CD4-positive, alpha-beta memory T cell (primary cell): ENCODE data around the gene SLC5A10. TPM values are rescaled to one million over a fixed set of nuclear protein-coding genes. Genes with fewer than 3 reads are reported as not detected.
"Not testable (repeated sequence)": the region's sequence is repeated elsewhere in the genome, so short reads cannot be mapped to it uniquely, and the experiment has no call there.

Source experiments
- CTCF ChIA-PET: fragments of 350-600 bp; sonication (Branson Sonifier 250); formaldehyde crosslinking; loops from one replicate; lab custom pipeline; 2021; ENCODE audit warnings: inconsistent platforms; ENCODE audit not compliant: partially characterized antibody; lab: Charles Lee
- POLR2A ChIA-PET: fragments of 350-600 bp; sonication (Branson Sonifier 250); formaldehyde crosslinking; loops from one replicate; lab custom pipeline; 2021; ENCODE audit not compliant: partially characterized antibody; lab: Charles Lee
- DNase-seq, 5 donors: peaks; one replicate each; pipeline versions ENCODE4 v3.0.0 to v3.0.0-alpha.2; 2020 to 2022; ENCODE audit warnings: mixed read lengths in 1 of 5
- H3K27ac ChIP-seq: one replicate; pipeline ENCODE4 v1.7.0; 2013; ENCODE audit warnings: low read depth, low read length
- H3K27me3 ChIP-seq: 2 replicates; pipeline ENCODE4 v1.7.0; 2013; ENCODE audit warnings: mild to moderate bottlenecking, low read length, moderate library complexity; ENCODE audit not compliant: insufficient read depth
- H3K36me3 ChIP-seq: 2 replicates; pipeline ENCODE4 v1.7.0; 2013; ENCODE audit warnings: mild to moderate bottlenecking, low read length, moderate library complexity; ENCODE audit not compliant: insufficient read depth
- H3K4me1 ChIP-seq: 2 replicates; pipeline ENCODE4 v1.7.0; 2013; ENCODE audit warnings: mild to moderate bottlenecking, low read length, moderate library complexity; ENCODE audit not compliant: insufficient read depth
- H3K4me3 ChIP-seq, 2 donors: one replicate each; pipeline ENCODE4 v1.7.0; 2013; ENCODE audit warnings: low read length in 2 of 2, mild to moderate bottlenecking in 1 of 2
- H3K9me3 ChIP-seq, 2 donors: one replicate each; pipeline ENCODE4 v1.7.0; 2013; ENCODE audit warnings: low read length in 2 of 2, control low read depth in 1 of 2; ENCODE audit not compliant: control insufficient read depth in 1 of 2
- H3K27ac Mint-ChIP-seq, 7 donors: one replicate each; pipeline ENCODE4 v1.8.0; 2020 to 2021; ENCODE audit warnings: mixed read lengths in 7 of 7, mild to moderate bottlenecking in 6 of 7, inconsistent platforms in 3 of 7, moderate library complexity in 3 of 7
- H3K27me3 Mint-ChIP-seq, 2 donors: one replicate each; pipeline ENCODE4 v1.8.0; 2020 to 2021; ENCODE audit warnings: mixed read lengths in 2 of 2
- H3K36me3 Mint-ChIP-seq, 2 donors: one replicate each; pipeline ENCODE4 v1.8.0; 2020 to 2021; ENCODE audit warnings: mixed read lengths in 2 of 2, inconsistent platforms in 1 of 2, mild to moderate bottlenecking in 1 of 2
- H3K4me1 Mint-ChIP-seq, 4 donors: one replicate each; pipeline ENCODE4 v1.8.0; 2020 to 2021; ENCODE audit warnings: mixed read lengths in 4 of 4, mild to moderate bottlenecking in 1 of 4
- H3K4me3 Mint-ChIP-seq, 8 donors: one replicate each; pipeline ENCODE4 v1.8.0; 2020 to 2021; ENCODE audit warnings: mixed read lengths in 8 of 8, mild to moderate bottlenecking in 7 of 8, moderate library complexity in 6 of 8, inconsistent platforms in 3 of 8
- H3K9me3 Mint-ChIP-seq, 8 donors: one replicate each; pipeline ENCODE4 v1.8.0; 2020 to 2021; ENCODE audit warnings: mixed read lengths in 8 of 8, mild to moderate bottlenecking in 5 of 8, inconsistent platforms in 3 of 8, moderate library complexity in 1 of 8
- intact Hi-C: fragments of 100-400 bp; cut with micrococcal nuclease; formaldehyde crosslinking; loops from one replicate; pipeline ENCODE4 v1.15.1; 2023
- polyA plus RNA-seq, 2 donors: library from polyadenylated mRNA; unstranded; fragments of 300-500 nt; fragmentation: Illumina TruSeq; gene quantifications; one replicate each; pipeline ENCODE4 v1.2.3, GENCODE V29; 2021
- total RNA-seq, 2 experiments: library from RNA; stranded (reverse); gene quantifications; one replicate each; pipeline ENCODE4 v1.2.3, GENCODE V29; 2021

Gene SLC5A10
- total and polyA plus RNA-seq, 4 experiments from 2014 or later: 0.10 to 0.11 TPM; not detected in 2

- H3K4me1 Mint-ChIP-seq, intact Hi-C loops, H3K27me3 ChIP-seq, H3K27ac Mint-ChIP-seq, H3K27ac ChIP-seq, H3K4me3 ChIP-seq, H3K4me1 ChIP-seq, H3K36me3 ChIP-seq, H3K4me3 Mint-ChIP-seq, DNase-seq, H3K9me3 Mint-ChIP-seq, H3K9me3 ChIP-seq, H3K27me3 Mint-ChIP-seq, POLR2A ChIA-PET, CTCF ChIA-PET, H3K36me3 Mint-ChIP-seq: not testable (repeated sequence)
Observed at GRCh38 chr17:19040350-19040749, 88.4 kb downstream of the SLC5A10 start.

GRCh38 chr17:19041871-19042270 is 89.9 kb downstream of the SLC5A10 start:
- H3K9me3 Mint-ChIP-seq, H3K4me3 Mint-ChIP-seq, DNase-seq, H3K27ac Mint-ChIP-seq, H3K36me3 Mint-ChIP-seq, H3K4me3 ChIP-seq, H3K4me1 Mint-ChIP-seq, H3K36me3 ChIP-seq, H3K9me3 ChIP-seq, H3K4me1 ChIP-seq, CTCF ChIA-PET, H3K27me3 ChIP-seq, intact Hi-C loops, POLR2A ChIA-PET, H3K27ac ChIP-seq, H3K27me3 Mint-ChIP-seq: not testable (repeated sequence)

GRCh38 chr17:19042369-19042768 is 90.4 kb downstream of the SLC5A10 start:
- intact Hi-C loops, H3K4me3 ChIP-seq, POLR2A ChIA-PET, H3K4me3 Mint-ChIP-seq, H3K27ac ChIP-seq, CTCF ChIA-PET, H3K4me1 Mint-ChIP-seq, H3K27me3 ChIP-seq, H3K27ac Mint-ChIP-seq, H3K9me3 Mint-ChIP-seq, DNase-seq, H3K36me3 ChIP-seq, H3K27me3 Mint-ChIP-seq, H3K9me3 ChIP-seq, H3K36me3 Mint-ChIP-seq, H3K4me1 ChIP-seq: not testable (repeated sequence)

- CTCF ChIA-PET, DNase-seq: not testable (repeated sequence)
Observed at GRCh38 chr17:19043032-19043431, 91.1 kb downstream of the SLC5A10 start.

GRCh38 chr17:19044643-19045042 is 92.7 kb downstream of the SLC5A10 start:
- H3K4me1 ChIP-seq, DNase-seq, CTCF ChIA-PET, H3K4me1 Mint-ChIP-seq, H3K27ac ChIP-seq, H3K27me3 ChIP-seq, POLR2A ChIA-PET, H3K9me3 ChIP-seq, H3K9me3 Mint-ChIP-seq, H3K4me3 Mint-ChIP-seq, H3K36me3 ChIP-seq, H3K4me3 ChIP-seq, H3K36me3 Mint-ChIP-seq, intact Hi-C loops, H3K27me3 Mint-ChIP-seq, H3K27ac Mint-ChIP-seq: not testable (repeated sequence)

More at GRCh38 chr17:19043032-19043431, 91.1 kb downstream of the SLC5A10 start:
- H3K36me3 Mint-ChIP-seq, H3K27me3 ChIP-seq, intact Hi-C loops, H3K9me3 Mint-ChIP-seq, H3K9me3 ChIP-seq, H3K4me1 ChIP-seq, H3K27ac Mint-ChIP-seq, H3K4me3 ChIP-seq, H3K36me3 ChIP-seq, H3K27ac ChIP-seq, H3K4me1 Mint-ChIP-seq, POLR2A ChIA-PET, H3K27me3 Mint-ChIP-seq: not testable (repeated sequence)
- H3K4me3 Mint-ChIP-seq: peak overlapping the region in 1 of 8 donors; percentile 32

GRCh38 chr17:19046782-19047375 is 94.9 kb downstream of the SLC5A10 start, which contains the start of gene GRAP:
GRAP (minus strand) TSS chr17:19046957; CDS start chr17:19046926, 31 bp downstream.
- H3K4me1 Mint-ChIP-seq, CTCF ChIA-PET, intact Hi-C loops, H3K27me3 Mint-ChIP-seq, H3K27ac ChIP-seq, H3K36me3 Mint-ChIP-seq, H3K9me3 ChIP-seq, H3K27ac Mint-ChIP-seq, H3K27me3 ChIP-seq, H3K4me3 ChIP-seq, H3K36me3 ChIP-seq, DNase-seq, H3K4me3 Mint-ChIP-seq, POLR2A ChIA-PET, H3K9me3 Mint-ChIP-seq, H3K4me1 ChIP-seq: not testable (repeated sequence)

- H3K4me1 Mint-ChIP-seq, H3K27me3 ChIP-seq, H3K9me3 Mint-ChIP-seq, H3K4me3 Mint-ChIP-seq, H3K36me3 Mint-ChIP-seq, H3K9me3 ChIP-seq, H3K4me1 ChIP-seq, H3K27me3 Mint-ChIP-seq, intact Hi-C loops, H3K4me3 ChIP-seq, POLR2A ChIA-PET, CTCF ChIA-PET, H3K36me3 ChIP-seq, H3K27ac Mint-ChIP-seq, DNase-seq, H3K27ac ChIP-seq: not testable (repeated sequence)
Observed at GRCh38 chr17:19047510-19047909, 95.5 kb downstream of the SLC5A10 start.

GRCh38 chr17:19048826-19049225 is 96.9 kb downstream of the SLC5A10 start:
- H3K4me3 ChIP-seq, H3K36me3 Mint-ChIP-seq, CTCF ChIA-PET, H3K9me3 Mint-ChIP-seq, intact Hi-C loops, H3K27ac Mint-ChIP-seq, H3K4me1 Mint-ChIP-seq, H3K36me3 ChIP-seq, DNase-seq, H3K4me1 ChIP-seq, H3K27ac ChIP-seq, H3K27me3 ChIP-seq, H3K4me3 Mint-ChIP-seq, POLR2A ChIA-PET, H3K9me3 ChIP-seq, H3K27me3 Mint-ChIP-seq: not testable (repeated sequence)
